Stimulated activated CD4-positive, alpha-beta T cell treated with anti-CD3 and anti-CD28 coated beads, Interleukin-1b, Interleukin-23, amount 100 ng/mL, for 1 hour (primary cell): ENCODE results near the gene CAGE1.
"Not testable (repeated sequence)": the region's sequence is repeated elsewhere in the genome, so short reads cannot be mapped to it uniquely, and the experiment has no call there.

Experiments used
- DNase-seq, 2 donors: peaks; one replicate each; pipeline ENCODE4 v3.0.0-alpha.2; 2020; ENCODE audit warnings: low read depth in 2 of 2

The CAGE1 gene

GRCh38 chr6:7409740-7410139 lies 20.2 kb upstream of the CAGE1 start:
- DNase-seq = no peak

- DNase-seq = no peak
Measured at GRCh38 chr6:7406743-7407142, 17.2 kb upstream of the CAGE1 start.

GRCh38 chr6:7404546-7404945 lies 15.0 kb upstream of the CAGE1 start:
- no peak for DNase-seq

DNA sequence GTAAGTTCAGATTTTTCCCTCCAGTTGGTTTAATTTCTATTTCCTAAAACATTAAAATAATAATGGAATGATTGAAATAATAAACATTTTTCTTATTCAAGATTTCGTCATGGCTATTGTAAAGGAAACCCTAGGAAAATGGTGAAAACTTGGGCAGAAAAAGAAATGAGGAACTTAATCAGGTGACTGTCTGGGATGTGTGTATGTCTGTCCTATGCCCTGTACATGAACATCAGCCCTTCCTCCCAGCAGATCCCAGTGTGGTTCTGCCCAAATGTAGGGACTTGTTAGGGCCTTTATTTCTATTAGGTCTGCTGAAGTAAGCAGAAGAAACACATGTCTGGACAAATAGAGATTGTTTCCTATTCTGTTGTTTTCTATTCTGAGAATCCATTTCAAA lies 13.2 kb upstream of the CAGE1 start:
- no peak for DNase-seq

DNA sequence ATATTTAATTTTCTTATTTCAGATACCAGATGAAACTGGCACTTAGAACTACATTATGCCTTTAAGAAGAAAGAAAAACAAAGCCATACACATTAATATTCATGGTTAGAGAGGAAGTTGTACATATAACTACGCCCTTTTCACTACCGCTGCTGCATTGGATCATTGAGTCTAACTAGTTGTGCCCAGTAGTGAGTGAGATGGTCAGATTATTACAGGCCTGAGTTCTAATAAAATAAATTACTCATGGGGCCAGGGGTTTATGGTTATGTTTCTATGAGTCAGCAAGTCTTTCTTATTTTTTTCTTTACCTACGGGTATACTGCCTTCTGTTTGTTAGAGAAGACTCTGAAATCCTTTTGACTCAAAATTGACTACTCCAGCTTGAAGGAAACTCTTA lies 11.5 kb upstream of the CAGE1 start:
- no peak for DNase-seq

GRCh38 chr6:7392402-7392801 lies 2.9 kb upstream of the CAGE1 start:
- DNase-seq = no peak

DNA sequence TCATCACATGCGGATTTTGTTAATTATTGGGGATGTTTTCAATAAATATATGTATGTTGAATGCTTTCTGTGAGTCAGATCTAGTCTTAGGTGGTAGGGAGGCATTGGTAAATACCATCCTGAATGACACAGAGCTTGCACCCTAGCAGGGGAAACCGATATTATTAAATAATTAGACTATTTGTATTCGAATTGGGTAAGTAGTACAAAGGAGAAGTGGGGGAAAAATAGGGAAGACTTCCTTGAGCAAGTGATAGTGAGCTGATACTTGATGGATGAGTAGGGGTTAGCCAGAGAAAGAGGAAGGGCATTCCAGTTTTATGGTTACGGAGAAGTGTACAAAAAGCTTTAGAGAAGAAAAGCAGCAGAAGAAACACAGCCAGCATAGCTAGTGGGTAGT lies 1.6 kb upstream of the CAGE1 start:
- DNase-seq = no peak

- peak in 1 of 2 donors; percentile 0 for DNase-seq
Measured at GRCh38 chr6:7390226-7390878, 810 bp upstream of the CAGE1 start.

DNA sequence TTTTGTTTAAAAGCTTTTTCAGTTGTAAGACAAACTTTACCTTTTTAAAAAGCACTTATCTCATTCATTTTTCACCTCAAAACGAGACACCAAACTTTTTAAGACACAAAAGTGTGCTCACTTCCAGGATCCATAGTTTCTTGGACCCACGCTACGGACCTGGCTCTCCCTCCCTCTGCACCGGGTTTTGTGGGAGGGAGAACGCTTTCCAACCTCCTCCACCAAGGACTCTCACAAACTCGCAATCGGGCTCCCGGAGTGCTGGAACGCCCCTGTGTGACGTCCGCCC lies 436 bp downstream of the CAGE1 start:
- no peak for DNase-seq

DNA sequence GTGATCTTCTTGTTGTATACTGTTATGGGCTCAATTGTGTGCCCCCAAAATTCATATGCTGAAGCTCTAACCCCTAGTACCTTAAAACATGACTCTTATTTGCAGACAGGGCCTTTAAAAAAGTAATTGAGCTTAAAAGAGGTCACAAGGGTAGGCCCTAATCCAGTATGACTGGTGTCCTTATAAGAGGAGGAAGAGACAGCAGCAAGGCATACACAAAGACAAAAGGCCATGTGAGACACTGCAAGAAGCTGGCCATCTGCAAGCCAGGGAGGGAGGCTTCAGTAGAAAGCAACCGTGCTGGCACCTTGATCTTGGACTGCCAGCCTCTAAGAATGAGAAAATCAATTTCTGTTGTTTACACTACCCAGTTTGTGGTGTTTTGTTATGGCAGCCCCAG lies 8.4 kb downstream of the CAGE1 start:
- DNase-seq = no peak

DNA sequence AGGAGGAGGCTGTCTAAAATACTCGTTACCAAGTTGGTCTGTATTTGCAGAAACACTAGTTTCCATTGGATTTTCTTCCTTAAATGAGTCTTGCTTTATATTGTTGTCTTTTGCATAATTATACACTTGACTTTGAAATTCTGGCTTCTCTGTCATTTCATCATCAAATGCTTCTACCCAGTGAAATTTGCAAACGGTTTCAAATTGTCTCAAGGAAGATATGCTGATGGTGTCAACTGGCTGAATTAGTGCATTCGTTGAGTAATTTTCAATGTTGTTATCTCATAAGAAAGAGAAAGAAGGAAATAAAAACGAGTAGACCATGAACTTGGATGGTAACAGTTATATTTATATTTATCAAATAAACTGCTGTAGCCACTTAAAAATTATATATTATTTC lies 10.8 kb downstream of the CAGE1 start:
- no peak for DNase-seq

DNA sequence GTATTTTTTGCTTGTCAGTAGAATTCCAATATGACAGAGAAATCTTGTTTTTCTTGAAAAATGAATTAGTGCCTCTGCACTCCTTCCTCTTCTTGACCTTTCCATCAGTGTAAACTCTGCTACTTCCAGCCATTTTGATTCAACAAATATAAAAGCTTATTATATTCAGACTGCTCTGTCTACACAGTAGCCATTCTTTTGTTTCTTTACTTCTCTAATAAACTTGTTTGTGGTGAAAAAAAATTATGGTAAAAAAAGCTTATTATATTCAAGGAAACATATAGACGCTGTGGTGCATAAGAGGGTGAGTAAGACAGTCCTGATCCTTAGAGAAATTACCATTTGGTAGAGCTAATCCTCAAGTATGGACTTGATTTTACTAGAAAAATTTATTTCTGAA lies 11.6 kb downstream of the CAGE1 start:
- DNase-seq = no peak

DNA sequence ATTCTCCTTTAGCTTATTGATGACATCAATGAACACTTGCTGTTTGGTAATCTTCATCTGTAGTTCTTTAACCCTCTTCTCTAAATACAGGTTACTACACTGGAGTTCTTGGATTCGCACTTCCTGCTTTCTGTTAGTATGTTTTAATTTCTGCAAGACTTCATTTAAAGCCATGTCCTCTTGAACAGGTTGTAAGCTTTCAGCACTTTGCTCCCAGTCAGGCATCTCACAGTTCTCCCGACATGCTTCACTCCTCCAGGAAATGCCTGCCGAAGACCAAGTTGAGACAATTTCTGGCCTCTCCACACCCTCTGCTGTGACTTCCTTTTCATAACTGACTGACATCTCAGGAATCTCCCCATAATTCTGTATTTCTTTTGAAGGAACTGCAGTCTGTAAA lies 15.8 kb downstream of the CAGE1 start:
- no peak for DNase-seq

GRCh38 chr6:7367408-7367807 lies 22.1 kb downstream of the CAGE1 start:
- DNase-seq = no peak

GRCh38 chr6:7351916-7352315 lies 37.6 kb downstream of the CAGE1 start:
- not testable (repeated sequence) for DNase-seq

DNA sequence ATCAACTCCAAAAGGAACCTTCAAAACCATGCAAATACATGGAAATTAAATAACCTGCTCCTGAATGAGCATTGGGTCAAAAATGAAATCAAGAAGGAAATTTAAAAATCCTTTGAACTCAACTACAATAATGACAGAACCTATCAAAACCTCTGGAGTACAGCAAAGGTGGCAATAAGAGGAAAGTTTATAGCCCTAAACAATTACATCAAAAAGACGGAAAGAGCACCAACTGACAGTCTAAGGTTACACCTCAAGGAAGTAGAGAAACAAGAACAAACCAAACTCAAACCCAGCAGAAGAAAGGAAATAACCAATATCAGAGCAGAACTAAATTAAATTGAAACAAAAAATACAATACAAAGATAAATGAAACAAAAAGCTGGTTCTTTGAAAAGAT lies 39.0 kb downstream of the CAGE1 start:
- not testable (repeated sequence) for DNase-seq

- not testable (repeated sequence) for DNase-seq
Measured at GRCh38 chr6:7347551-7347997, 42.0 kb downstream of the CAGE1 start.

GRCh38 chr6:7344773-7345450 lies 44.6 kb downstream of the CAGE1 start:
- not testable (repeated sequence) for DNase-seq

DNA sequence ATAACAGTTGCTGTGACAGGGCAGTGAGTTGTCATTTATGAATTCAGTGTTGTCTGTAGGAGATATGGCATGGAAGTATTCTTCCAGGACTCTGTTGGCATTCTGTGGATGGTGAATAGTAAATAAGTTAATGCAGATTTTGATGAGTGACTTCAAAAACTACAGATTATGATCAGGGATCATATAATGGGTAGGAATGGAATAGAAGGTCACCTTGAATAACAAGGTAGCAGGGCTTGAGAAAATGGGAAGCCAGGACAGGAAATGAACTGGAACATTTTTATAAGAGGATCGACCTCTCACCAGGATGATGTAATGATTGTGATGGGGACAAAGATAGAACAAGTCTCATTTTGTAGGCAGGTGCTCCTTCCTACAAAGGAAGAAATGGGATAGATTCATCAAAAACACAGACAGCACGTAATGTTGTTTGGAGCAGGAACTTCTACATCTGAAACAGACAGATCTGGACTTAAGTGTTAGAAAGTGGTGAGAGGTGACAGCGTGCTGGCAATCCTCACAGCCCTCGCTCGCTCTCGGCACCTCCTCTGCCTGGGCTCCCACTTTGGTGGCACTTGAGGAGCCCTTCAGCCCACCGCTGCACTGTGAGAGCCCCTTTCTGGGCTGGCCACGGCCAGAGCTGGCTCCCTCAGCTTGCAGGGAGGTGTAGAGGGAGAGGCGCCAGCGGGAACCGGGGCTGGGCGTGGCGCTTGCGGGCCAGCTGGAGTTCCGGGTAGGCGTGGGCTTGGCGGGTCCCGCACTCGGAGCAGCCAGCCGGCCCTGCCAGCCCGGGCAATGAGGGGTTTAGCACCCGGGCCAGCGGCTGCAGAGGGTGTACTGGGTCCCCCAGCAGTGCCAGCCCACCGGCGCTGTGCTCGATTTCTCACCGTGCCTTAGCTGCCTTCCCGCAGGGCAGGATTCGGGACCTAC lies 45.7 kb downstream of the CAGE1 start:
- no peak for DNase-seq

- no peak for DNase-seq
Measured at GRCh38 chr6:7341989-7342742, 47.4 kb downstream of the CAGE1 start.

- no peak for DNase-seq
Measured at GRCh38 chr6:7341271-7341670, 48.3 kb downstream of the CAGE1 start.
